Activated CD4-positive, alpha-beta memory T cell treated with anti-CD3 and anti-CD28 coated beads, Interleukin-2, amount 10 ng/mL, durations not matched to agents 7 days and 5 days (primary cell): ENCODE measurements around the gene HOTAIR. TPM values are rescaled to one million over a fixed set of nuclear protein-coding genes. Genes with fewer than 3 reads are reported as not detected.

Source experiments
- CTCF ChIA-PET: fragments of 350-600 bp; sonication (Branson Sonifier 250); formaldehyde crosslinking; loops from one replicate; lab custom pipeline; 2021; ENCODE audit warnings: antibody characterized with exemption, inconsistent platforms; lab: Charles Lee
- POLR2A ChIA-PET: fragments of 350-600 bp; sonication (Branson Sonifier 250); formaldehyde crosslinking; loops from one replicate; lab custom pipeline; 2021; ENCODE audit warnings: antibody characterized with exemption; lab: Charles Lee
- DNase-seq: peaks from one replicate; pipeline ENCODE4 v3.0.0-alpha.2; 2020
- H3K27ac Mint-ChIP-seq: one replicate; pipeline ENCODE4 v1.8.0; 2021; ENCODE audit warnings: mild to moderate bottlenecking, mixed read lengths
- H3K27me3 Mint-ChIP-seq: one replicate; pipeline ENCODE4 v1.8.0; 2021; ENCODE audit warnings: mixed read lengths
- H3K36me3 Mint-ChIP-seq: one replicate; pipeline ENCODE4 v1.8.0; 2021; ENCODE audit warnings: low read depth, mixed read lengths
- H3K4me1 Mint-ChIP-seq: one replicate; pipeline ENCODE4 v1.8.0; 2021; ENCODE audit warnings: mixed read lengths
- H3K4me3 Mint-ChIP-seq: one replicate; pipeline ENCODE4 v1.8.0; 2021; ENCODE audit warnings: mild to moderate bottlenecking, mixed read lengths
- H3K9me3 Mint-ChIP-seq: one replicate; pipeline ENCODE4 v1.8.0; 2021; ENCODE audit warnings: mixed read lengths
- total RNA-seq, 2 experiments: library from RNA; stranded (reverse); gene quantifications; one replicate each; pipeline ENCODE4 v1.2.3, GENCODE V29; 2021

Gene HOTAIR
- total RNA-seq, 2 experiments from 2014 or later: not detected

GRCh38 chr12:53944209-53944608, 30.5 kb downstream of the HOTAIR start:
- Mint-ChIP-seq H3K36me3 (no peaks in the 10 kb centered on the region), H3K27ac (no peak overlapping the region), H3K4me1 (no peaks in the 10 kb centered on the region), H3K27me3 (peaks cover 90% of the 10 kb centered on the region), H3K4me3 (no peak overlapping the region), H3K9me3 (no peaks in the 10 kb centered on the region)
- ChIA-PET POLR2A (no interaction called here), CTCF (no interaction called here)
- DNase-seq: no peak

GRCh38 chr12:53942467-53942997, 32.2 kb downstream of the HOTAIR start:
- Mint-ChIP-seq H3K36me3 (no peaks in the 10 kb centered on the region), H3K4me3 (no peak overlapping the region), H3K4me1 (no peaks in the 10 kb centered on the region), H3K27me3 (peaks cover 86% of the 10 kb centered on the region), H3K9me3 (no peaks in the 10 kb centered on the region), H3K27ac (no peak overlapping the region)
- POLR2A ChIA-PET: no interaction called here
- CTCF ChIA-PET: no interaction called here
- DNase-seq: no peak

GRCh38 chr12:53941750-53942149, 33.0 kb downstream of the HOTAIR start:
- Mint-ChIP-seq H3K4me1 (no peaks in the 10 kb centered on the region), H3K4me3 (no peak overlapping the region), H3K27me3 (peaks cover 87% of the 10 kb centered on the region), H3K36me3 (no peaks in the 10 kb centered on the region), H3K27ac (no peak overlapping the region), H3K9me3 (no peaks in the 10 kb centered on the region)
- CTCF ChIA-PET: no interaction called here
- POLR2A ChIA-PET: no interaction called here
- no peak for DNase-seq

GRCh38 chr12:53941187-53941586, 33.6 kb downstream of the HOTAIR start:
- no peaks in the 10 kb centered on the region for H3K36me3 Mint-ChIP-seq
- no peak overlapping the region for H3K4me3 Mint-ChIP-seq
- DNase-seq: no peak
- no peaks in the 10 kb centered on the region for H3K9me3 Mint-ChIP-seq
- H3K27me3 Mint-ChIP-seq: peaks cover 87% of the 10 kb centered on the region
- ChIA-PET POLR2A (no interaction called here), CTCF (no interaction called here)
- H3K27ac Mint-ChIP-seq: no peak overlapping the region
- H3K4me1 Mint-ChIP-seq: no peaks in the 10 kb centered on the region

GRCh38 chr12:53940443-53941014, 34.2 kb downstream of the HOTAIR start:
- Mint-ChIP-seq H3K36me3 (no peaks in the 10 kb centered on the region), H3K4me1 (no peaks in the 10 kb centered on the region), H3K27ac (no peak overlapping the region), H3K9me3 (no peaks in the 10 kb centered on the region), H3K27me3 (peaks cover 87% of the 10 kb centered on the region), H3K4me3 (no peak overlapping the region)
- no peak for DNase-seq
- CTCF ChIA-PET: no interaction called here
- POLR2A ChIA-PET: interaction anchor here (0.7 kb wide), 1 partner anchor 70 kb away, joined by 3 read pairs; no protein-coding TSS in a partner anchor

DNA sequence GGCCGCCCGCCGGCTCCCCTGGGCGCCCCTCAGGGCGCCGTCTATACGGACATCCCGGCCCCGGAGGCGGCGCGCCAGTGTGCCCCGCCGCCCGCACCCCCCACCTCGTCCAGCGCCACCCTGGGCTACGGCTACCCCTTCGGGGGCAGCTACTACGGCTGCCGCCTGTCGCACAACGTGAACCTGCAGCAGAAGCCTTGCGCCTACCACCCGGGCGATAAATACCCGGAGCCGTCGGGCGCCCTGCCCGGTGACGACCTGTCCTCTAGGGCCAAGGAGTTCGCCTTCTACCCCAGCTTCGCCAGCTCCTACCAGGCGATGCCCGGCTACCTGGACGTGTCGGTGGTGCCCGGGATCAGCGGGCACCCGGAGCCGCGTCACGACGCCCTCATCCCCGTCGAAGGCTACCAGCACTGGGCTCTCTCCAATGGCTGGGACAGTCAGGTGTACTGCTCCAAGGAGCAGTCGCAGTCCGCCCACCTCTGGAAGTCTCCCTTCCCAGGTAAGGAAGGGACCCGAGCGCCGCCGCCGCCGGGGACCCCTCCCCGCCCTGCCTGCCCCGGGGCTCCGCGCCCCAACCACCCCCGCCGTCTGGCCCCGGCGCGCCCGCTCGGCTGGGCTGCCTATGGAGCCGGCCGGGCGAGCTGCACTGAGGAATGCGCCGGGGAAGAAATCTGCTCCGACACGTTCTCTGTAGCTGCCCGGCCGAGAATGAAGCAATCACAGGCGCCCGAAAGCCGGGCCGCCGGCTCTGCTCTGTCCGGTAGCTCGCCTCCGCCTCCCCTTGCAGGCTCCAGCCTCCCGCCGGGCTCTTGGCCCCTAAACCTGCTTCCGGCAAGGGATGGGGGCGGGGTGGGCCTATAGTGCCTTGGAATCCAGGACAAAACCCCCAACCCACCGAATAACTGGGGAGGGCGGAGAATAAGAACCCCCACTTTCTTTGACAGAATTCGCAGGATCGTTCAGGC, 35.3 kb downstream of the HOTAIR start:
- Mint-ChIP-seq H3K4me1 (no peaks in the 10 kb centered on the region), H3K36me3 (no peaks in the 10 kb centered on the region), H3K27me3 (peaks cover 87% of the 10 kb centered on the region), H3K27ac (no peak overlapping the region), H3K9me3 (no peaks in the 10 kb centered on the region), H3K4me3 (no peak overlapping the region)
- ChIA-PET POLR2A (no interaction called here), CTCF (no interaction called here)
- DNase-seq: no peak

GRCh38 chr12:53938326-53939140, 36.2 kb downstream of the HOTAIR start, which contains the start of gene HOXC13:
HOXC13 (plus strand) TSS chr12:53938831; CDS start chr12:53938907, 76 bp downstream.
- Mint-ChIP-seq H3K4me3 (no peak within 1 kb of the TSS), H3K27me3 (peaks cover 87% of the 10 kb centered on the region), H3K27ac (no peak within 1 kb of the TSS), H3K36me3 (no peaks in the 10 kb centered on the region), H3K4me1 (no peaks in the 10 kb centered on the region), H3K9me3 (no peaks in the 10 kb centered on the region)
- POLR2A ChIA-PET: no interaction called here
- CTCF ChIA-PET: no interaction called here
- no peak for DNase-seq

DNA sequence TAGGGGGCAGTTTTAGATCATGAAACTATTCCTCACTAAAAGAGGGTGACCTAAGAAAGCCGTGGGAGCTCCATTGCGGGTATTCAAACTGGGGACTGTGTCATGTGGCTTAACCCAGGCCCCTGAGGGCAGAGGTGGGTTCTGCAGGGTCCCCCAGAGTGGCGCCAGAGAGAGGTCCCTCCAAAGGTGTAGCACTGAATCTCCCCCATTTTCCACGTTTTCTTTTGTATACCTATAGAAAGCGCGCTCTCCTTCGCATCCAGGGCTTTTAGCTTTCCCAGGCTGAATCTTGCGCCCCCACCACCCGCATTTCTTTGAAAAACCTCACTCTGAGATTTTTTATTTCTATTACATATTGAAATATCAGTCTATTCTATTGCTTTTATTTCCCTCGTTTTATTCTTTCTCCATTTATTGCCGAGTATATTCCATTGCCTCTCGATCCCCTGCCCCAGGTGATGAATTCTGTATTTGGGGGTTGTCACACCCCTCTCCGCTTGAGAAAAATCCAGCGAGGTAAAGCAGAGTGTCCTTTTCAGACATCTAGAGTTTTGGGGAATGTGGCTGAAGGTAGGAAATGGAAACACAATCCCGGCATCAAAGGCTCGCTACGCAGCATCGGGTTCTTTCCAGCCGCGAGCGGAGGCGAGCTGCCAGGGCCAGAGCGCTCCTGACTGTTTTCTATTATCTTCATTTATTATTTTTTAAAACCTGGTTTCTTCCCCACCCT, 37.0 kb downstream of the HOTAIR start:
- DNase-seq: no peak
- Mint-ChIP-seq H3K4me3 (no peak overlapping the region), H3K9me3 (no peaks in the 10 kb centered on the region), H3K27me3 (peaks cover 90% of the 10 kb centered on the region), H3K36me3 (no peaks in the 10 kb centered on the region), H3K4me1 (no peaks in the 10 kb centered on the region), H3K27ac (no peak overlapping the region)
- CTCF ChIA-PET: no interaction called here
- POLR2A ChIA-PET: no interaction called here

GRCh38 chr12:53937099-53937498, 37.7 kb downstream of the HOTAIR start:
- H3K9me3 Mint-ChIP-seq: no peaks in the 10 kb centered on the region
- peaks cover 92% of the 10 kb centered on the region for H3K27me3 Mint-ChIP-seq
- ChIA-PET CTCF (no interaction called here), POLR2A (no interaction called here)
- H3K4me1 Mint-ChIP-seq: no peaks in the 10 kb centered on the region
- H3K27ac Mint-ChIP-seq: no peak overlapping the region
- no peak overlapping the region for H3K4me3 Mint-ChIP-seq
- DNase-seq: no peak
- no peaks in the 10 kb centered on the region for H3K36me3 Mint-ChIP-seq

GRCh38 chr12:53935383-53936341, 39.1 kb downstream of the HOTAIR start:
- POLR2A ChIA-PET: no interaction called here
- Mint-ChIP-seq H3K27me3 (peaks cover 92% of the 10 kb centered on the region), H3K9me3 (no peaks in the 10 kb centered on the region), H3K4me1 (no peaks in the 10 kb centered on the region), H3K36me3 (no peaks in the 10 kb centered on the region), H3K4me3 (no peak overlapping the region), H3K27ac (no peak overlapping the region)
- CTCF ChIA-PET: no interaction called here
- DNase-seq: no peak

DNA sequence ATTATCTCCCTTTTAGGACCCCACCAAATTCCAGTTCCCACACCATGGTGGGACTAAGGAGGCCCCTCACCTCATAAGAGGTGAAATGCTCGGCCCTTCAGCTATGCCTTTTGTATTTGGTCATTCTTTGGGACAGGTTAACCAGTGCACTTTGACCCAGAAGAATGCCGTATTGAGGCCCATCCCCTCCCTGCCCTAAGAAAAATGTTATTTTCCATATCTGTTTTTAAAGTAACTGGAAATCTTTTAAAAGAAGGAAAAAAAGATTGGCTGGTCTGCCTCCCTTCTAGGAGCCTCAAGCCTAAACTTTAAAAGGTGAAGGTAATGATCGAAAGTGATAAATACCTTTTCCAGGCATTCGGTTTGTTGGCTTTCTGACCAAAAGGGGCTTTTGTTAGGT, 41.8 kb downstream of the HOTAIR start:
- CTCF ChIA-PET: no interaction called here
- no peak for DNase-seq
- no peak overlapping the region for H3K4me3 Mint-ChIP-seq
- H3K36me3 Mint-ChIP-seq: no peaks in the 10 kb centered on the region
- H3K9me3 Mint-ChIP-seq: no peaks in the 10 kb centered on the region
- POLR2A ChIA-PET: no interaction called here
- H3K4me1 Mint-ChIP-seq: no peaks in the 10 kb centered on the region
- no peak overlapping the region for H3K27ac Mint-ChIP-seq
- H3K27me3 Mint-ChIP-seq: peaks cover 96% of the 10 kb centered on the region
